ENCODE measurements around the gene SHH. TPM values are rescaled to one million over a fixed set of nuclear protein-coding genes. Genes with fewer than 3 reads are reported as not detected.

The SHH gene
- total RNA-seq, 1 donor from 2014 or later = 35.8 TPM

DNA sequence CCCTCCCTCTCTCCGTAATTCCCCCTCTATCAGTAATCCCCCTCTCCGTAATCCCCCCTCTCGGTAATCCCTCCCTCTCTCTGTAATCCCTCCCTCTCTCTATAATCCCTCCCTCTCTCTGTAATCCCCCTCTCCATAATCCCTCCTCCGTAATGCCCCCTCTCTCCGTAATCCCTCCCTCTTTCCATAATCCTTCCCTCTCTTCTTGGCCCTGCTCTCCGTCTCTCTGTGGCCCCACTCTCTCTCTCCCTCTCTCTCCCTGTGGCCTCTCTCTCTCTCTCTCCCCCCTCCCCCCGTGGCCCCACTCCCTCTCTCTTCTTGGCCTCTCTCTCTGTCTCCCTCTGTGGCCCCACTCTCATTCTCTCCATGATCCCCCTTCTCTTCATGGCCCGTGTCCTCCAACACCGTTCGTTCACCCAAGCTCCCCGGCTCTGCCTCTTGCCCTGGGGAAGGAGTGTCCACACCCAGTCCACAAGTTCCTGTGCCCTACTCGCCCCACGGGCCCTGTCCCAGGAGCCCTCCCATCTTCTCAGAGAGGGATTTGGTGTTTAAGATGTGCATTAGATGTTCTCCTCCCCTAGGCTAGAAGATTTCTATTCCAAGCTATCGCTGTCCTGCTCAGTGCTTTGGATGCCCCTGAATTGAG is 19.8 kb downstream of the SHH start:
- Mint-ChIP-seq H3K36me3 (ENCODE audit: insufficient read depth) (no peaks in the 10 kb centered on the region), H3K4me1 (ENCODE audit: low read depth) (peaks cover 2% of the 10 kb centered on the region), H3K4me3 (ENCODE audit: low read depth) (no peak overlapping the region), H3K9me3 (ENCODE audit: low read depth) (no peaks in the 10 kb centered on the region), H3K27ac (no peak overlapping the region), H3K27me3 (peaks cover 11% of the 10 kb centered on the region)
- DNase-seq (ENCODE audit: low spot score, unreplicated experiment) = no peak
- TF ChIP-seq, protein P1, sequence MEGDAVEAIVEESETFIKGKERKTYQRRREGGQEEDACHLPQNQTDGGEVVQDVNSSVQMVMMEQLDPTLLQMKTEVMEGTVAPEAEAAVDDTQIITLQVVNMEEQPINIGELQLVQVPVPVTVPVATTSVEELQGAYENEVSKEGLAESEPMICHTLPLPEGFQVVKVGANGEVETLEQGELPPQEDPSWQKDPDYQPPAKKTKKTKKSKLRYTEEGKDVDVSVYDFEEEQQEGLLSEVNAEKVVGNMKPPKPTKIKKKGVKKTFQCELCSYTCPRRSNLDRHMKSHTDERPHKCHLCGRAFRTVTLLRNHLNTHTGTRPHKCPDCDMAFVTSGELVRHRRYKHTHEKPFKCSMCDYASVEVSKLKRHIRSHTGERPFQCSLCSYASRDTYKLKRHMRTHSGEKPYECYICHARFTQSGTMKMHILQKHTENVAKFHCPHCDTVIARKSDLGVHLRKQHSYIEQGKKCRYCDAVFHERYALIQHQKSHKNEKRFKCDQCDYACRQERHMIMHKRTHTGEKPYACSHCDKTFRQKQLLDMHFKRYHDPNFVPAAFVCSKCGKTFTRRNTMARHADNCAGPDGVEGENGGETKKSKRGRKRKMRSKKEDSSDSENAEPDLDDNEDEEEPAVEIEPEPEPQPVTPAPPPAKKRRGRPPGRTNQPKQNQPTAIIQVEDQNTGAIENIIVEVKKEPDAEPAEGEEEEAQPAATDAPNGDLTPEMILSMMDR (IDR thresholded peaks at IDR 0.05; ENCODE audit: unreplicated experiment) = no peak

DNA sequence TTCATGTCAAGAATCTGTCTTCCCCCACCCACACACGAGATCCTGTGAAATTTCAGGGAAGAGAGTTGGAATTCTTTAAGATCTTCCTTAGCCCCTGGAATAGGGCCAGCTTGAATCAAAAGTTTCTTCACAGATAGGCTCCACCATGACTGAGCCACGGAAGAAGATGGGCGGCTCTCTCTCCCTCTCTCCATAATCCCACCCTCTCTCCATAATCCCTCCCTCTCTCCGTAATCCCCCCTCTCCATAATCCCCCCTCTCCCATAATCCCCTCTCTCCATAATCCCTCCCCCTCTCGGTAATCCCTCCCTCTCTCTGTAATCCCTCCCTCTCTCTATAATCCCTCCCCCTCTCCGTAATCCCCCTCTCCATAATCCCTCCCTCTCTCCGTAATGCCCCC is 20.4 kb downstream of the SHH start:
- no peaks in the 10 kb centered on the region for H3K9me3 Mint-ChIP-seq (ENCODE audit: low read depth)
- no peak for DNase-seq (ENCODE audit: low spot score, unreplicated experiment)
- H3K4me1 Mint-ChIP-seq (ENCODE audit: low read depth) = peaks cover 2% of the 10 kb centered on the region
- TF ChIP-seq, protein P1 (IDR thresholded peaks at IDR 0.05; ENCODE audit: unreplicated experiment) = no peak
- peaks cover 13% of the 10 kb centered on the region for H3K27me3 Mint-ChIP-seq
- H3K36me3 Mint-ChIP-seq (ENCODE audit: insufficient read depth) = no peaks in the 10 kb centered on the region
- H3K27ac Mint-ChIP-seq = peak overlapping the region; percentile 93
- no peak overlapping the region for H3K4me3 Mint-ChIP-seq (ENCODE audit: low read depth)

DNA sequence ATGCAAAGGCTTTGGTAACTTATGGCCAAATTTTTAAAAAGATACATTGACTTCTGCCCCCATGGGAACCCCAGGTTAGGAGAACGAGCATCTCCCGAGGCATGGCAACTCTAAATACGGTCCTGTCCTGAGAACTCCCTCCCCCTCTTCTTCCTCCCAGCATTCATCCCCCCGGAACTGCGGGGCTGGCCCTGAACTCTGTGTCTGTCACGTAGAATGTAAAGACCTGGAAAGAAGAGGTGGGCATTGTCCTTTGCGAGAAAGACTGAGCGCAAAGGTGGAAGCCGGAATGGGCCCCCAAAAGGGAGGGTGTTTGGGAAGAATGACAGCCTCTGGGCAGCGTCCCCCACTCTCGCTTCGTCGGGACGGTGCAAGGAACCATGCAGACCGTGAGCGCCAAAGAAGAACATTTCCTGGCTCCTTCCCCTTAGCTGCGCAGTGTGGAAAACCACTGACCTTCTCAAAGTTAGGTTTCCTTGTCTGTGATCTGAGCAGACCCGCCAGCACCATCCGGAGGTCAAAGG is 21.0 kb downstream of the SHH start:
- TF ChIP-seq, protein P1 (IDR thresholded peaks at IDR 0.05; ENCODE audit: unreplicated experiment) = no peak
- Mint-ChIP-seq H3K4me3 (ENCODE audit: low read depth) (no peak overlapping the region), H3K27ac (peak overlapping the region; percentile 93), H3K36me3 (ENCODE audit: insufficient read depth) (no peaks in the 10 kb centered on the region), H3K4me1 (ENCODE audit: low read depth) (peaks cover 2% of the 10 kb centered on the region), H3K27me3 (peaks cover 16% of the 10 kb centered on the region), H3K9me3 (ENCODE audit: low read depth) (no peaks in the 10 kb centered on the region)
- no peak for DNase-seq (ENCODE audit: low spot score, unreplicated experiment)

DNA sequence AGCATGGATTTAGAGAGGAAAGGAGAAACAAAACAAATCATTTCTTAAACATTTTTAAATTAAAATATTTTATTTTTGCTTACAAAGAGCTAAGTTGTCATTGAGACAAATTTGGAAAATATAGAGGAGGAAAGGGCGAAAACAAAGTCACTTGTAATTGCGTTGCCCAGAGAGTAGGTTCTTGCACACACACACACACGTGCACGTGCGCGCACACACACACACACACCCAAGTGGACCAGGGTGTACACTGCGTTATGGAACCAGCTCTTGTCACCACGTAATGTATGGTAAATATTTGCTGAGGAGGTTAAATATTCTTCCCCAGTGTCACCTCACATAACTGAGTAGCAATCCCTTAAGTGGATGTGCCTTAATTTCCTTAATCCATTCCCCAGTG is 21.6 kb downstream of the SHH start:
- DNase-seq (ENCODE audit: low spot score, unreplicated experiment) = no peak
- no peaks in the 10 kb centered on the region for H3K9me3 Mint-ChIP-seq (ENCODE audit: low read depth)
- peaks cover 3% of the 10 kb centered on the region for H3K36me3 Mint-ChIP-seq (ENCODE audit: insufficient read depth)
- H3K4me1 Mint-ChIP-seq (ENCODE audit: low read depth) = peaks cover 2% of the 10 kb centered on the region
- H3K4me3 Mint-ChIP-seq (ENCODE audit: low read depth) = no peak overlapping the region
- H3K27ac Mint-ChIP-seq = no peak overlapping the region
- peaks cover 21% of the 10 kb centered on the region for H3K27me3 Mint-ChIP-seq
- TF ChIP-seq, protein P1 (IDR thresholded peaks at IDR 0.05; ENCODE audit: unreplicated experiment) = no peak

DNA sequence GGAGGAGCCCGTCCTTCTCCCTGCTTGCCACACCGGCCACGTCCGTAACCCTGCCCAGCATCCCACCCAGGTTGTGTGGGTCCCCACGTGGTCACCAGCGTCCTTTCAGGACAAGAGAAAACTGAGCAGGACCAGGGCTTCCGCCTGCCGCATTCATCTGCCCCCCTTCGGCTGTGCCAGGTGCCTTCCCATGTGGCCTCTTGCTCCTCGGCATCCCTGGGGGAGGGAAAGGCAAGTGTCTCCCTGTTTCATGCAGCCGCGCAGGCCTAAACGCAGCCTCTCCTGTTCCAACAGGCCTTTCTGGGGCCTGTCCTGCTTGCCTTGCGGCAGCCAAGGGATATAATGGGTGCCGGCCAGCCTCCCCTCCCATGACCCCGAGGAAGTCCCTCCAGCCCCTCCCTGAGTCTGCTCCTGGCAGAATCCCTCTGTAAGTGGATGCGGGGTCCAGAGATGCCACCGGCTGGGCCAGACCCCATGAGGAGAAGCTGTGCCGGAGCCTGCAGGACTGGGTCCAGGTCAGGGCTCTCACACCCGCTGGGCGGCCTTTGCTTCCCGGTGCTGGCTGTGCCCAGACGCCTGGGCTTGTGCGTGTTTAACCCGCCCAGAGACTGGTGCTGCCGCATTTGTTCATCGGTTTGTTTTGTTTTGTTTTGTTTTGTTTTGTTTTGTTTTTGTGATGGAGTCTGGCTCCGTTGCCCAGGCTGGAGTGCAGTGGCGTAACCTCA is 23.1 kb downstream of the SHH start:
- peak overlapping the region; percentile 10 for H3K4me3 Mint-ChIP-seq (ENCODE audit: low read depth)
- no peaks in the 10 kb centered on the region for H3K9me3 Mint-ChIP-seq (ENCODE audit: low read depth)
- peaks cover 22% of the 10 kb centered on the region for H3K27me3 Mint-ChIP-seq
- H3K4me1 Mint-ChIP-seq (ENCODE audit: low read depth) = peaks cover 2% of the 10 kb centered on the region
- H3K36me3 Mint-ChIP-seq (ENCODE audit: insufficient read depth) = peaks cover 5% of the 10 kb centered on the region
- no peak for DNase-seq (ENCODE audit: low spot score, unreplicated experiment)
- H3K27ac Mint-ChIP-seq = no peak overlapping the region
- TF ChIP-seq, protein P1 (IDR thresholded peaks at IDR 0.05; ENCODE audit: unreplicated experiment) = no peak

Data from progenitor cell of endocrine pancreas (in vitro differentiated cells).